Measurements from ENCODE around the gene MGLL. TPM values are rescaled to one million over a fixed set of nuclear protein-coding genes. Genes with fewer than 3 reads are reported as not detected.

The MGLL gene
- total RNA-seq, 4 donors from 2014 or later: 12.6 to 44.8 (median 32.3) TPM

- TF ChIP-seq POLR2A (IDR thresholded peaks at IDR 0.05) (no peak), CTCF (IDR thresholded peaks at IDR 0.05) (no peak)
- H3K36me3 ChIP-seq: no peaks in the 10 kb centered on the region
- H3K27me3 ChIP-seq: no peaks in the 10 kb centered on the region
- H3K4me3 ChIP-seq: no peak overlapping the region
- H3K9me3 ChIP-seq: no peaks in the 10 kb centered on the region
- no peak overlapping the region for H3K27ac ChIP-seq
- no peak for DNase-seq
- no peaks in the 10 kb centered on the region for H3K4me1 ChIP-seq
- intact Hi-C loops (cut with DNase I; ENCODE audit: low total_unique reads): no loop called here
Observed at GRCh38 chr3:127720161-127720823, 102.0 kb downstream of the MGLL start.

DNA sequence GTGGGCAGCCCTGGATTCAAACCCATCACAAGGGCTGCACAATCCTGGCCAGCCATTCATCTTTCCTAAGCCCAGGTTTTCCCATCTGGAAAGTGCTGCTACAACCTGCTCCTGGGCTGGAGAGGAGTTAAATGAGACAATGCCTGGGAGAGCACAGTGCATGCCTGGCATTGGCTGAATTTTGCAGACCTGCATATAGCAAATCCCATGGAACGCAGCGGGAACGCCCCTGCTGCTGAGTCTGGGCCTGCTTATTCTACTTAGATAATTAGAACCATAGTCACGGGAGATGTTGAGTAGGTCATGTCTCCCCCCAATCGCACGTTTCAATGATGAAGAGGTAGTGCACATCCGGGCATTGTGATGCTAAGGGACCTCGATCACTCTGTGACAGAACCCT lies 102.9 kb downstream of the MGLL start:
- intact Hi-C loops (cut with DNase I; ENCODE audit: low total_unique reads): no loop called here
- Histone ChIP-seq H3K36me3 (no peaks in the 10 kb centered on the region), H3K4me1 (no peaks in the 10 kb centered on the region), H3K9me3 (no peaks in the 10 kb centered on the region), H3K27me3 (no peaks in the 10 kb centered on the region), H3K27ac (no peak overlapping the region), H3K4me3 (no peak overlapping the region)
- no peak for DNase-seq
- no peak for TF ChIP-seq CTCF (IDR thresholded peaks at IDR 0.05)
- no peak for TF ChIP-seq POLR2A (IDR thresholded peaks at IDR 0.05)

DNA sequence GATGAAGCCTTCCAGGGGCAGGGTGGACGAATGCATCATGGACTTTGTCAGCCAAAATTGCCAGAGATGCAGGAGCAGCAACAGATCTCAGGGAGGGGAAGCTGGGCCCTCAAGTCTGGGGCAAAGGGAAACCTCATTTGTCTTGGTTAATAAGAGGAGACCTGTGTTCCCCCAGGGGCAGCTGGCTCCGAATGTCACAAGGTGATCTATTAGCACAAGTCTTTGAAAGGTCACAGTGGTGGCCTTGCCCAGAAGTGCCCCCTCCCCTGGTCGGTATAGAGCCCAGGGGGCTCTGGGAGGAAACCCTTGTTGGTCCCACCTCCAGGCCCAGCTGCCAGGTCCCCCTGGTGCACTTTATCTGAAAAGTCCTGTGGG lies 103.4 kb downstream of the MGLL start:
- Histone ChIP-seq H3K36me3 (no peaks in the 10 kb centered on the region), H3K9me3 (no peaks in the 10 kb centered on the region), H3K4me3 (no peak overlapping the region), H3K27me3 (no peaks in the 10 kb centered on the region), H3K27ac (no peak overlapping the region), H3K4me1 (no peaks in the 10 kb centered on the region)
- no peak for DNase-seq
- TF ChIP-seq POLR2A (IDR thresholded peaks at IDR 0.05) (no peak), CTCF (IDR thresholded peaks at IDR 0.05) (no peak)
- intact Hi-C loops (cut with DNase I; ENCODE audit: low total_unique reads): no loop called here

DNA sequence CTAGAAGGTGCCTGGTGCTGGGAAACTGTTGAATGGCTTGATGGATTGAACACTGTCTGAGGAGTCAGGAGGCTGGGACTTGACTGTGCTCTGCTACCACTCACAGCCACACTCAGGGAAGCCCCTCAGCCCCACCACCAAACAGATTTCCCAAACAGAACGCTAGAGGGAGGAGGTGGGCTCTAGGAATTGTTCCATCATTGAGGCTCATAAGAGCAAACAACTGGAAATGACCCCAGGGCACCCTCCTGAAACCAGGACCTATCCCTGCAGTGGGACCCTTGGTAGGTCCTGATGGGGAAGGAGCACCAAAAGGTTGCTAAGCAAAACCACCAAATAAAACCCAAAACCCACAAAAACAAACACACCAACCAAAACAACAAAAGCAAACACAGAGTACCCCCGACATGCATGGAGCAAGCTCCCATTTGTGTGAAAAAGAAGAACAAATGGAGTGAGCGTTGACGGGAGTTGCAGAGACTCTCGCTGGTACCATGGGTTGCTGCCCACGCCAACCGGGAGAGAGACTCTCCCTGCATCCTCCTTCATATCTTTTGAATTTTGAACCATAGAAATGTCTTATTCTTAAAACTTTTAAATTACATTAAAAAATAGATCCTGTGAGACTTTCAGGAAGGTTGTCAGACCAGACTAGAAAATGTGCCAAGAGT lies 103.9 kb downstream of the MGLL start:
- DNase-seq: no peak
- Histone ChIP-seq H3K27ac (no peak overlapping the region), H3K4me1 (no peaks in the 10 kb centered on the region), H3K36me3 (no peaks in the 10 kb centered on the region), H3K4me3 (no peak overlapping the region), H3K9me3 (no peaks in the 10 kb centered on the region), H3K27me3 (no peaks in the 10 kb centered on the region)
- no peak for TF ChIP-seq CTCF (IDR thresholded peaks at IDR 0.05)
- no peak for TF ChIP-seq POLR2A (IDR thresholded peaks at IDR 0.05)
- intact Hi-C loops (cut with DNase I; ENCODE audit: low total_unique reads): no loop called here

- no peaks in the 10 kb centered on the region for H3K36me3 ChIP-seq
- no peaks in the 10 kb centered on the region for H3K9me3 ChIP-seq
- no peak for DNase-seq
- TF ChIP-seq CTCF (IDR thresholded peaks at IDR 0.05) (no peak), POLR2A (IDR thresholded peaks at IDR 0.05) (no peak)
- no peaks in the 10 kb centered on the region for H3K4me1 ChIP-seq
- H3K4me3 ChIP-seq: no peak overlapping the region
- H3K27ac ChIP-seq: no peak overlapping the region
- no peaks in the 10 kb centered on the region for H3K27me3 ChIP-seq
- intact Hi-C loops (cut with DNase I; ENCODE audit: low total_unique reads): no loop called here
Observed at GRCh38 chr3:127717357-127718244, 104.7 kb downstream of the MGLL start.
